ENCODE data around the gene SLC22A15. TPM values are rescaled to one million over a fixed set of nuclear protein-coding genes. Genes with fewer than 3 reads are reported as not detected.
"Not testable (repeated sequence)": the region's sequence is repeated elsewhere in the genome, so short reads cannot be mapped to it uniquely, and the experiment has no call there.

The SLC22A15 gene
- 0.96 TPM for polyA plus RNA-seq (2013, experiment 1 of 2; ENCODE audit: insufficient read length)
- polyA plus RNA-seq (2013, experiment 2 of 2; ENCODE audit: insufficient read length): 0.63 TPM

DNA sequence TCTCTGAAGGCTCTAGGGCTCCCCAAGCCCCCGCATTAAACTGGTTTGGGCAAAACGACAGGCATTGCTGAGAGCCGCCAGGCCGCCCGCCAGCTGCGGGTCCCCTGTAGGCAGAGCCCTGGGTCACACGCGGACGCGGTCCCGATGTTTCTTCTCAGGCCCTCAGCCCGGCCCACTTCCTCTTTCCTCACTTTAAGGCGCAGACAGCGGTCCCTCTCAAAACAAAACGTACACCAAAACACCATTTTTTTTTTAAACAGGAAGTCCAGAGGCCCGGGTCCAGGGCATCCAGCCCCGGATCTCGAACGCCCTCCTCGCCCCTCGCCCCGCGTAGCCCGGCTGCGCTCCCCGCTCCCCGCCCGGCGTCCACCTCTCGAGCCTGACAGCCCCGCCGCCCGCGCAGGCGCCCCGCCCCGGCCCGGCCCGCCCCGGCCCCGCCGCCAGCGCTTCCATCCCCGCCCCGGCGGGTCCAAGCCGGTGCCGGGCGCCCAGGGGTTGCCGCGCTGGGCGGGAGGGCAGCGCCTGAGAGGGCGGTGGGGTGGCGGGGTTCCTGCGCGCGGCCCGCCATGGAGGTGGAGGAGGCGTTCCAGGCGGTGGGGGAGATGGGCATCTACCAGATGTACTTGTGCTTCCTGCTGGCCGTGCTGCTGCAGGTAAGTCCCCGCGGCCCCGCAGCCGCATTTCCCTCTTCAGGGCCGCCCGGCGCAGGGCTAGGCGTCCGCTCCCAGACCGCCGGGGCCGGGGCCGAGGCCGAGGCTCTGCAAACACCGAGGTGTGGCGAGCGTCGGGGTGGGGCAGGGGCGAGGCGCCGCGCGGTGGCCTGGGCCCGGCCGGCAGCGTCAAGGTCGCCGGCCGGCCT, at the start of gene SLC22A15:
TSS of gene SLC22A15 (plus strand) at position 452 of the 859 bp plus-strand sequence. CDS start at position 567, 115 bp downstream.
- peak; percentile 48 for DNase-seq

- DNase-seq: no peak
Observed at GRCh38 chr1:115927971-115928370, 48.3 kb upstream of the SLC22A15 start.

- DNase-seq: peak; percentile 76
Observed at GRCh38 chr1:115929881-115930280, 46.4 kb upstream of the SLC22A15 start.

- DNase-seq: no peak
Observed at GRCh38 chr1:115933625-115934024, 42.7 kb upstream of the SLC22A15 start.

DNA sequence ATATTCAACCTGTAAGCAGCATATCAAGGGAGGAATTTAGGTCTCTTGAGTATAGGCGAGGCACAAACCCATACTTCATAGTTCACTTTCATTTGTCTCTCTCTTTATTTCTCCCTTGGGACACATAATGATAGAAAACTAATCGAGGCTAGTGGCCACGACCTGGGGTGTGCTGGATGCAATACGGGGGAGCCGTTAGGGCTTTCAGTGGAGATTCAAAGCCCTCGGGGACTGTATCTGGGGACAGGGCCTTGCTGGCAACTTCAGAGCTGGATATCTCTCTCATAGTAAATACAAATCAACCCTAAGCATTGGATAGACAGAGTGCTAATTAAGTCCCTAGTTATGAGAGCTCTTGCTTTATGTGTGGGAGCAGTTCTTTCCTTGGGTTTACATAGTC, 36.9 kb upstream of the SLC22A15 start:
- DNase-seq: no peak

GRCh38 chr1:115946116-115946515, 30.2 kb upstream of the SLC22A15 start:
- no peak for DNase-seq

DNA sequence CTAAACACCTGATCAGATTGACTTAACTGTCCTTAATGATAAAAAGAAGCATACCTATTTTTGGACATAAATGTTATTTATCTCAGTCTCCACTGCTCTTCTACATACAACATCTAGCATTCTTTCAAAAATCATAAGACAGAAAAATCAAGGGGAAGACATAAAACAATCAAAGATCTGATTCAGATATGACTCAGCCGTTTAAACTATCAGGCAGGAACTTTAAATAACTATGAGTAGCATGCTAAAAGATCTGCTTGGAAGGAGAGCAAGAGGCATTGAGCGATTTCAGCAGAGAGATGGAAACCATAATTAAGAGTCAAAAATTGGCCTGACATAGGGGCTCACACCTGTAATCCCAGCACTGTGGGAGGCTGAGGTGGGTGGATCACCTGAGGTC, 27.2 kb upstream of the SLC22A15 start:
- DNase-seq: peak; percentile 8

DNA sequence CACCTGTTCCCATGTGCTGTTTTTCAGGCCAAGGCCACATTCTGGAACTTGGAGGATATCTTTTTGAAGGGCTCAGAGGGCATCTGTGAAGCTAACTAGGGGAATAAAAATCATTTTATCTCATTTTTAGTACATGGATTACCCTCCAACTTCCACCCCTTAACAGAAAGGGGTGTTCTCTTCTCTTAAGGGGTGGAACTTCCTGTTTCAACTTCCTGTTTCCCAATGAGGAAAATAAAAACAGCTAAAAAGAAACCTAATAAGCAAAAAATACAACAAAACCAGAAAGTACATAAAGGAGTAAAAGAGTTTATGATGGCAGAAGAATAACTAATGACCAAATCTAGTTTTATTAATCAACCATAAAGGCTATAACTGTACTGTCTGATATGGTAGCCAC, 24.8 kb upstream of the SLC22A15 start:
- DNase-seq: no peak

- no peak for DNase-seq
Observed at GRCh38 chr1:115952547-115952946, 23.8 kb upstream of the SLC22A15 start.

- no peak for DNase-seq
Observed at GRCh38 chr1:115953180-115953579, 23.1 kb upstream of the SLC22A15 start.

DNA sequence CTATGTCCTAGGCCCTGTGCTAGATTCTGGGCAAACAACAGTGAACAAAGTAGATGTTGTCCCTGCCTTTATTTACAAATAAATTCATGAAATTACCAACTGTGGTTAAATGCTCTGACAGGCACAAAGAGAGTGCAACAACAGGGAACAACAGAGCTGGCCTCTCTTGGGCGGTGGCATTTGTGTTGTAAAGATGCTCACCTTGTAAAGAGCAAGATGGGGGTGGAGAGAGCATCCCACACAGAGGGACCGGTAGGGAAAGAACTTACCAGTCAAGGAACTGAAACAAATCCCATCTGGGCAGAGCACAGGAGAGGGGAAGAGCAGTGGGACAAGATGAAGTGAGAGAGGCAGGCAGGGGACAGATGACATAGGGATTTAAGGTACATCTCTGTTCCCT, 21.6 kb upstream of the SLC22A15 start:
- DNase-seq: no peak

DNA sequence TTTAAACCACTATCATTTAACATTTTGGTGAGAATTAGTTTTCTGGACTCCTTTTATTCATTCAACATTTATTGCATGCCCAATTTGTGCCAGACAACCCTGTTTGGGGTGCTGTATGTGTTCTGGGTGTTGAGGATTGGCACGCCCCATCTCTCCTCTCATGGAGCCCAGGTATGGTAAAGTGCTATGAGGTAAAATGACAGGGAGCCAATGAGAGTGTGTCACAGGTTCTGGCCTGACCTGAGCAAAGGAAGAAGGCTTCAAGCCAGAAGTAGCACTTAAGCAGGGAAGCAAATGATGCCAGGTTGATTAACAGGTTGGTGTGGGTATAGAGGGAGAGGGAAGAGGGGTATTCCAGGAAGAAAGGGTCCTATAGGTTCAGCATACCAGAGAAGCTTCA, 21.1 kb upstream of the SLC22A15 start:
- no peak for DNase-seq

DNA sequence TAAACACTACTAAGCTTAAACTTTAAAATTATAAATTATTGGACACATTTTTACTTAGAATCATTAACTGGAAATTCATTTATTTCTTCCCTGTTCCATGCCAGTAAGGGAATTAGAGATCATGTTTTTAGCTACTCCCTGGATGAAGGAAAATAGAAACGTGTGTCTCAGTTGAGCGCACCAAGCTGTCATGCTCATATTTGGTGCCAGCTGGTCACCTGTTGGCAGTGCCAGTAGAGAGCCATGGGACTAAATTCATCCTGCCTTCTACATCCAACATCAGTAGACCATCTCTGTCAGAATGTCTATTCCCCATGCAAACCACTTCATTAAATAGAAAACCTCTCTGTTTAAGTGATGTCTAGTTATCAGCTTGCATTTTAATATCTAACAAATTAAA, 17.4 kb upstream of the SLC22A15 start:
- no peak for DNase-seq

- no peak for DNase-seq
Observed at GRCh38 chr1:115969509-115969908, 6.8 kb upstream of the SLC22A15 start.

- not testable (repeated sequence) for DNase-seq
Observed at GRCh38 chr1:115971778-115972177, 4.5 kb upstream of the SLC22A15 start.

DNA sequence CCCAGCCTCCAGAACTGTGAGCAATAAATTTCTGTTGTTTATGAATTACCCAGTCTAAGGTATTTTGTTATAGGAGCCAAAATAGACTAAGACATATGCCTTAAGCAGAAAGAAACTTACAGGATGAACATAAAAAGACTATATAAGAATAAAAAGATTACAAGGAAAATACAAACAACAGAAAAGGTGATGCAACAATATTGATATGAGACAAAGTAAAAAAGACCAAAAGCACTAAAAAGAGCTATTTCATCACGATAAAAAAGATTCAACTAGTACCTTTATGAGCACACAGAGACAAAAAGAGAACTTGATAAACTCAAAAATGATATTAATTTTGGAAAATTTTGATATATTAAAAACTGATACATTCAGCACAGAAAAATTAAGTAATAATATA, 3.2 kb upstream of the SLC22A15 start:
- no peak for DNase-seq

DNA sequence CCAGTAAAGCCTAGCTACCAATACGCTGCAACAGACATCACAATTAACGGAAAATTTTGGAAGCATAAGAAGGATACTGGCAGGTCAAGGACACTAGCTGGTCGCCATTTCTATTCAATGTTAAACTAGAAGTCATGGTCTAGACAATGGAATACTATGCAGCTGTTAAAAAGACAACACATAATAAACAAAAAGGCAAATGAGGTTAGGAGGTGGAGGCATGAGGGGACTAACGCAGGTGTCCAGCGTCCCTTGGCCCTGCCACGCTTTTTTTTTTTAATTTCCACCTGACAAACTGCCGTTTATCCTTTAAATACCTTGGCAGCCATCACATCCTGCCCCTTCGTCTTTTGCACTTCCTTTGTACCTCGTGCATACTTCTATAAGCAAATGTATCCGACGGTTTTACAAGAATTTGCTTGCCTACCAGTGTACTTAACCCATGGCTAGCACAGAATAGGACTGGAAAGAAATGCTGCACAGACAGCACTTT, 698 bp upstream of the SLC22A15 start:
- no peak for DNase-seq

DNA sequence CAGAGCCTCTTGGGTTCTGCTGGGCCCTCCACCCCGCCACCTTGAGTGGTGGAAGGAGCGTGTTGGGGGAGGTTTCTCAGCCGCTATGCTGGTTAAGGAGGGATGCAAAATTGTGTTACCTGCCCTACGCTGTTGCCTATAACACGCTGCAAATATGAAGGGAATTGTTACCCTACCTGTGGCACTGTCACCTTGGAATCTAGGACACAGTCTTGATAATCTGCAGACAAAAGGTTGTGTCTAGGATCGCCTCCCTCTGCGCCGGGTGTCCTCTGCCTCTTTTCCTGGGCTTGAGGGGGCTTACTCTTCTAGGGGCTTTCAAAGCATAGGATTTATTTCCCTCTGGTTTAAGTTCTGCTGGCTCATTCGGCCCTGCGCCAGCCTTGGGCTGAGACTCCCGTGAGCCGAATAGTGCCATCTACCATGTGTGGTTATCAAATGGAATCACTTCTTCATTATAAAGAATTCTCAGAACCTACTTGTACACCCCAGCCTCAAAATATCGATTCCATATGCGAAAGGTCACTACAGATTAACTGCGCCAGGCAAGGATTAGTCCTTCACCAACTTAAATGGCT, 697 bp downstream of the SLC22A15 start:
- DNase-seq: no peak

- peak; percentile 66 for DNase-seq
Observed at GRCh38 chr1:115977499-115978258, 1.4 kb downstream of the SLC22A15 start.

DNA sequence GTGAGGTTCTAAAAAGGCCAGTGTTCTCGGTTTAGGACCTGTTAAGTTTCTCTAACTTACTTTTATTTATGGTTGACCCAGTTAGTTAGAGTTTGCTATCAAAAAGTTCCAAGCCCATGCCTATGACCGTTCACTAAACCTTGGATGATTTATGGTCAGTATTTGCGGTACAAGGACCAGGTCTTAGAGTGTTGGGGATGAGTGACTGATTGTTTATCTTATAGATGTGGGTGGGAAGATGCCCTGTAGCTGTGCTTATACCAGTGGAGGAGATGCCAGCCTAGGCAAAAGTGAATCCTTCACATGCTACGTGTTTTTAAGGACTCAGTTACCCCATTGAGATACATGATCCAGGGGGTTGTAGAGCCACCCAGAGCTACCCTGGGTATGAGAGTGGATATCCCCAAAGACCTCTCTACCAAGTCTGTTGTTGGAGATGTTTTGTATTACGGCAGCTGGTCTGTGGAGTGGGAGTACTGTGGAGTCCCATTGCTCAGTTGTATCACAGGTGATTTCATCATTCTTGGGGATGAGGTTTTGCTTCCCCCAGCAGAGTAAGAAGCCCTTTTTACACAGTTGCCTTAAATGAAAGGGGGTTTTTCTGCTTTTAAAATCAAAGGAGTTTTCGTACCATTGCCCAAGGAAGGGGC, 2.1 kb downstream of the SLC22A15 start:
- no peak for DNase-seq

DNA sequence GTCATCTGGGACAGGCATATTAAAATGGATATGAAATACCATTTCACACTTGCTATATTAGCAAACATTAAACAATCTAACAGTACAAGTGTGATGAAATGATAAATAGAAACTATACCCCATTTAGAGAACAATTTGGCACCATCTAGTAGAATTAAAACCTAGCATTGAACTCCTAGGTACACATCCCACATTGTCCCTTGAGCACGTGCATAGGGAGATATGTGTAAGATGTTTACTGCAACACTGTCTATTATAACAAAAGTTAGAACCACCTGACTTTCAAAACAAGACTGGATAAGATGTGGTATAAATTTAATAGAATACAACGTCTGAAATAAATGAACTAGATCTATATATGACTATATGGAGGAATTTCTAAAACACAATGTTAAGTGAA, 3.8 kb downstream of the SLC22A15 start:
- no peak for DNase-seq
